Right lobe of liver (tissue), 6 donors: Measurements from ENCODE around the gene PRKCB. TPM values are rescaled to one million over a fixed set of nuclear protein-coding genes. Genes with fewer than 3 reads are reported as not detected.

ENCODE experiments used
- ATAC-seq, 4 donors: fragments of 200-7000 bp; cut with Tn5 transposase; one replicate each; pipeline ENCODE4 v1.9.1; 2020; ENCODE audit warnings: mild to moderate bottlenecking in 4 of 4, moderate library complexity in 4 of 4
- DNase-seq, 3 donors: peaks; one replicate each; pipeline ENCODE4 v3.0.0-alpha.2; 2020
- H3K27ac ChIP-seq, 3 donors: fragments of 200-600 bp; one replicate each; pipeline ENCODE4 v1.8.0; 2022
- H3K27me3 ChIP-seq, 2 donors: fragments of 200-600 bp; one replicate each; pipeline ENCODE4 v1.8.0; 2022
- H3K36me3 ChIP-seq, 4 donors: fragments of 200-600 bp; sonication (generic) in 1 of 4; one replicate each; pipeline versions ENCODE4 v1.5.1 to v1.8.0; 2017 to 2022; ENCODE audit warnings: control low read depth in 1 of 4
- H3K4me1 ChIP-seq, 4 donors: fragments of 200-600 bp; sonication (generic) in 1 of 4; one replicate each; pipeline versions ENCODE4 v1.5.1 to v1.8.0; 2017 to 2022; ENCODE audit warnings: control low read depth in 1 of 4
- H3K4me3 ChIP-seq, 3 donors: fragments of 200-600 bp; one replicate each; pipeline ENCODE4 v1.8.0; 2022
- H3K9me3 ChIP-seq, 4 donors: fragments of 200-600 bp; sonication (generic) in 1 of 4; one replicate each; pipeline versions ENCODE4 v1.5.1 to v1.8.0; 2017 to 2022; ENCODE audit warnings: control low read depth in 1 of 4
- POLR2A ChIP-seq: fragments of 450-650 bp; IDR thresholded peaks from one replicate; pipeline ENCODE4 v1.6.1; 2017; ENCODE audit warnings: antibody characterized with exemption, mild to moderate bottlenecking
- WGBS: methylation state at CpG from one replicate; pipeline ENCODE4 v1.1.6; 2018; ENCODE audit warnings: low coverage, low lambda C conversion rate; ENCODE audit not compliant: insufficient coverage; ENCODE audit errors: missing lambda C conversion rate; 5-methylcytosine and 5-hydroxymethylcytosine counted together
- intact Hi-C, 2 donors: fragments of 100-400 bp; cut with DNase I; formaldehyde crosslinking; loops; one replicate each; pipeline versions ENCODE4 v1.11.2 to v1.14.1; 2022
- total RNA-seq, 6 experiments: library from RNA; depleted of rRNA in 2 of 6; stranded (reverse); fragments of >200 nt in 2 of 6; fragmentation: NEBNext Ultra II Directional in 3 of 6; extraction: Animal tissue kit (Norgen Biotek cat#: 25700) in 3 of 6; gene quantifications; one replicate each; pipeline versions ENCODE4 v1.1.0 to v1.2.4, GENCODE V29; 2016 to 2023
- TF ChIP-seq, protein P1 (sequence below), 4 donors: fragments of 200-600 bp in 3 of 4; fragments of 450-650 bp in 1 of 4; IDR thresholded peaks; one replicate each; pipeline versions ENCODE4 v1.5.1 to v1.8.0; 2016 to 2022; ENCODE audit warnings: antibody characterized with exemption in 4 of 4, mild to moderate bottlenecking in 2 of 4
- donor health status: DM: no; HTN: yes; CAD: no.
- donor health status: DM: no; HTN: no; CAD: no.
- donor health status: DM: no; HTN: no; CAD: no.
- donor health status: DM: no; HTN: yes; CAD: no.
- donor health status: DM: no; HTN: yes; CAD: no.

The PRKCB gene
- total RNA-seq, 6 experiments from 2014 or later = 1.7 to 8.1 (median 3.5) TPM

DNA sequence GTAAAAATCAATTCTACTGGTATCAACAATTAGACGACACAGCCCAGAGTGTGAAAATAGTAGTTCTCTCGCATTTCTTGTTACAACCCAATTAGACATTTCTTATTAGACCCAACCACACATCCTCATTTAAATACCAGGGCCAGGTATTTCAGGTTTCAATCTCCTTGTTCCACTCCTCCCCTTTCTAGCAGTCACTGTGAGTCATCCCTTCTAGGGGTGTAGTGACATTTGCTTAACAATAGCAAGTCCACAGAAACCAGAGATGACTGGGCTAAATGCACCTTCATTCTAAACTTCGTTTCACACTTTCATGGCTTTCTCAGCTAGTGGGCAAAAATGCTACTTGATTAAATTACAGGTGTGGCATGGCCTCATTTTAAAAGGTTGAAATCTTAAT is 303.5 kb downstream of the PRKCB start:
- TF ChIP-seq, protein P1, sequence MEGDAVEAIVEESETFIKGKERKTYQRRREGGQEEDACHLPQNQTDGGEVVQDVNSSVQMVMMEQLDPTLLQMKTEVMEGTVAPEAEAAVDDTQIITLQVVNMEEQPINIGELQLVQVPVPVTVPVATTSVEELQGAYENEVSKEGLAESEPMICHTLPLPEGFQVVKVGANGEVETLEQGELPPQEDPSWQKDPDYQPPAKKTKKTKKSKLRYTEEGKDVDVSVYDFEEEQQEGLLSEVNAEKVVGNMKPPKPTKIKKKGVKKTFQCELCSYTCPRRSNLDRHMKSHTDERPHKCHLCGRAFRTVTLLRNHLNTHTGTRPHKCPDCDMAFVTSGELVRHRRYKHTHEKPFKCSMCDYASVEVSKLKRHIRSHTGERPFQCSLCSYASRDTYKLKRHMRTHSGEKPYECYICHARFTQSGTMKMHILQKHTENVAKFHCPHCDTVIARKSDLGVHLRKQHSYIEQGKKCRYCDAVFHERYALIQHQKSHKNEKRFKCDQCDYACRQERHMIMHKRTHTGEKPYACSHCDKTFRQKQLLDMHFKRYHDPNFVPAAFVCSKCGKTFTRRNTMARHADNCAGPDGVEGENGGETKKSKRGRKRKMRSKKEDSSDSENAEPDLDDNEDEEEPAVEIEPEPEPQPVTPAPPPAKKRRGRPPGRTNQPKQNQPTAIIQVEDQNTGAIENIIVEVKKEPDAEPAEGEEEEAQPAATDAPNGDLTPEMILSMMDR (IDR thresholded peaks at IDR 0.05) = no peak
- TF ChIP-seq POLR2A = no peak
- ATAC-seq (no peak), DNase-seq (no peak)
- H3K4me3 ChIP-seq = no peak overlapping the region
- no peaks in the 10 kb centered on the region for H3K9me3 ChIP-seq
- no peaks in the 10 kb centered on the region for H3K4me1 ChIP-seq
- 30% methylated on average over 3 of the region's 3 CpGs for WGBS
- intact Hi-C loops = no loop called here
- H3K36me3 ChIP-seq = no peaks in the 10 kb centered on the region
- no peaks in the 10 kb centered on the region for H3K27me3 ChIP-seq
- no peak overlapping the region for H3K27ac ChIP-seq

DNA sequence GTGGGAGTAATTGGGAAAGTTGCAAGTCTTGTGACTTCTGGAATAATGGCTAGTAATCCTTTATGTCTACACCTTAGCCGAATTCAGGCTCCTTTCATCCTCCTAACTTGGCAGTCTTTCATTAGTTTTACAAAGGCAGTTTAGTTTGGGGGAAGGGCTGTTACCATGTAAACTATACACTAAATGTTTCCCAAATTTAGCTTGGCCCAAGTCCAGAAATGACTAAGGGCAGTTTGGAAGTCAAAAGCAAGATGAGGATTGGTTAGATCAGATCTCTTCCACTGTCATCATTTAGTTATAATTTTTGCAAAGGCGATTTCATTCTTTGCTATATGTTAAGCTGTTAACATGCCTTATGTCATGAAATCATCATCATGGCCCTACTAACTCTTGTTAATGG is 304.9 kb downstream of the PRKCB start:
- no peaks in the 10 kb centered on the region for H3K9me3 ChIP-seq
- DNase-seq (no peak), ATAC-seq (no peak)
- intact Hi-C loops = no loop called here
- H3K27me3 ChIP-seq = no peaks in the 10 kb centered on the region
- H3K27ac ChIP-seq = no peak overlapping the region
- TF ChIP-seq POLR2A = no peak
- TF ChIP-seq, protein P1 (IDR thresholded peaks at IDR 0.05) = no peak
- no peaks in the 10 kb centered on the region for H3K4me1 ChIP-seq
- WGBS = 67% methylated on average over 1 of the region's 2 CpGs
- no peak overlapping the region for H3K4me3 ChIP-seq
- no peaks in the 10 kb centered on the region for H3K36me3 ChIP-seq

DNA sequence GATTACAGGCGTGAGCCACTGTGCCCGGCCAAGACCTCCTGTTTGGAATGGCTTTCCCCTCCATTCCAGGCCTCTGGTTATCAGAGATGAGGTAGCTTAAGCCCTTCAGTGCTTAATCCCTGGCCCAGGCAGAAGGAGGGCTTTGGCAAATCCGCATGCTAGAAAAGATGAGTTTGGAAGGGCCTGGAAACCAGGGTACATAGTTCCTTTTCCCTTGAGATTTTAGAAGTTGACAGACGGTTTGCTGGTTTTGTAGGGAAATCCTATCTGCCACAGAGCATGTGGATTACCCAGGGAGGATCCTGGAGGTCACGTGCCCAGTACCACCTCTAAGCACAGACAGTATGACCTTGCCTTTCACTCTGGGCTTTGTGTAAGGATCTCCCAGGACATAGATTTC is 305.7 kb downstream of the PRKCB start:
- ATAC-seq (no peak), DNase-seq (no peak)
- Histone ChIP-seq H3K9me3 (no peaks in the 10 kb centered on the region), H3K4me3 (no peak overlapping the region), H3K27ac (no peak overlapping the region), H3K27me3 (no peaks in the 10 kb centered on the region), H3K4me1 (no peaks in the 10 kb centered on the region), H3K36me3 (no peaks in the 10 kb centered on the region)
- TF ChIP-seq, protein P1 (IDR thresholded peaks at IDR 0.05) = no peak
- no peak for TF ChIP-seq POLR2A
- intact Hi-C loops = no loop called here
- WGBS = 66% methylated on average over 3 of the region's 5 CpGs

DNA sequence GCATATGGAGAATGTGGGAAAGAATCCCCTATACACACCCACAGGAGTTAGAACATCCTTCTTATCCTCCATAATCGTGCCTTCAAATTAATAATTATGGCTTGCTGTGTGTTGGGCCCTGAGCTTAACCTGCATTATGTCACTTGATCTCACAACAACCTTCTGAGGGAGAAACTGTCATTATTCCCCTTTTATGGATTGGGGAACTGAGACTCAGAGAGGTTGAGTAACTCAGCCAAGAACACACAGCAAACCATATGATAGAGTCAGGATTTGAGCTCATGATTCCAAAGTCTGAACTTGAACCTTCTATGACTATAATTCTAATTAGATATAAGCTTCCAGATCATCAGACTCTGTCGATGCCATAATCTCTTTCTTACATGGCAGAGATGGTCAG is 306.1 kb downstream of the PRKCB start:
- no peak for TF ChIP-seq POLR2A
- TF ChIP-seq, protein P1 (IDR thresholded peaks at IDR 0.05) = no peak
- WGBS = 50% methylated on average over 2 of the region's 2 CpGs
- Histone ChIP-seq H3K27me3 (no peaks in the 10 kb centered on the region), H3K4me3 (no peak overlapping the region), H3K27ac (no peak overlapping the region), H3K9me3 (no peaks in the 10 kb centered on the region), H3K36me3 (no peaks in the 10 kb centered on the region), H3K4me1 (no peaks in the 10 kb centered on the region)
- ATAC-seq (no peak), DNase-seq (no peak)
- intact Hi-C loops = no loop called here

DNA sequence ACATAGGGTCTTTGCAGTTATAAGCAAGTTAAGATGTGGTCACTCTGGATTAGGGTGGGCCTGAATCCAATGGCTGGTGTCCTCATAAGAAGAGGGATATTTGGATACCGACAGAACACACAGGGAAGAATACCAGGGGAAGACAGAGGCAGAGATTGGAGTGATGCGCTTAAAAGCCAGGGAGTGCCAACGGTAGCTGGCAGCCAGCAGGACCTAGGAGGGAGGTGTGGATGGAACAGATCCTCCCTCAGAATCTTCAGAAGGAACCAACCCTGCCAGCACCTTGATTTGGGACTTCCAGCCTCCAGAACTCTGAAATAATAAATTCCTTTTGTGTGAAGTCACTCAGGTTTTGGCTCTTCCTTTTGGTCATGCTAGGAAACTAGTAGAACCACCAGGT is 310.1 kb downstream of the PRKCB start:
- no peak for DNase-seq
- H3K9me3 ChIP-seq = no peaks in the 10 kb centered on the region
- H3K27me3 ChIP-seq = no peaks in the 10 kb centered on the region
- WGBS = 67% methylated on average over 1 of the region's 3 CpGs
- no peaks in the 10 kb centered on the region for H3K36me3 ChIP-seq
- no peak overlapping the region for H3K4me3 ChIP-seq
- intact Hi-C loops = no loop called here
- no peak overlapping the region for H3K27ac ChIP-seq
- no peak for TF ChIP-seq POLR2A
- TF ChIP-seq, protein P1 (IDR thresholded peaks at IDR 0.05) = no peak
- ATAC-seq = no peak
- no peaks in the 10 kb centered on the region for H3K4me1 ChIP-seq
